ENCODE measurements around the gene RRP9.
"Not testable (repeated sequence)": the region's sequence is repeated elsewhere in the genome, so short reads cannot be mapped to it uniquely, and the experiment has no call there.

Gene RRP9

DNA sequence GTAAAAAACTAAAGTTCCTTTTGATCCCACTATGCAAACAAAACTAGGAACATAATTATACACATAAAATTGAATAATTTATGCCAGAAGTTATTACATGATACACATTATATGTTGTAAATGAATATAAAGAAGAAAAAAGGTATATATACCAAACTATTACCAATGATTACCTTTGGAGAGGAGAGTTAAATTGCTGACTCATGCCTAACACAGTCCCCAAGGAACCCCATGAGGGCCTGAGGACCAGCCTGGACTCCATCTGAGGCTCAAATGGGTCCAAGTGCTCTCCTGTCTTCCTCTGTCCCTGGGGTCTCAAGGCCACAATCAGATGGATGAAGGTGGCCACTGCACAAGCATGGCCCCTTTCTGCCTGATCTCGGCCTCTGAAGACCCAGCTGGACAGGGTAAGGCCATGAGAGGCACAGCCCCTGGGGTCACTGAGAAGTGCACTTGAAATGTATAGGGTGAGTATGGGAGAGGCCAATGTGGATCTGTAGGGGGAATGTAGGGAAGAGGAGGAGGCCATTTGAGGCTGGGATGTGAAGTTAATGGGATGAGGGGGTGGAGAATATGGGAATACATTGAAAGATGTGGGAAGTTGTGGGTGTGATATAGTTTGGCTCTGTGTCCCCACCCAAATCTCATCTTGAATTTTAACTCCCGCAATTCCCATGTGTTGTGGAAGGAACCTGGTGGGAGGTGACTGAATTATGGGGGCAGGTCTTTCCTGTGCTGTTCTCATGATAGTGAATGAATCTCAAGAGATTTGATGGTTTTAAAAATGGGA, 37.5 kb downstream of the RRP9 start:
- no peak for DNase-seq (ENCODE audit: low read depth)

DNA sequence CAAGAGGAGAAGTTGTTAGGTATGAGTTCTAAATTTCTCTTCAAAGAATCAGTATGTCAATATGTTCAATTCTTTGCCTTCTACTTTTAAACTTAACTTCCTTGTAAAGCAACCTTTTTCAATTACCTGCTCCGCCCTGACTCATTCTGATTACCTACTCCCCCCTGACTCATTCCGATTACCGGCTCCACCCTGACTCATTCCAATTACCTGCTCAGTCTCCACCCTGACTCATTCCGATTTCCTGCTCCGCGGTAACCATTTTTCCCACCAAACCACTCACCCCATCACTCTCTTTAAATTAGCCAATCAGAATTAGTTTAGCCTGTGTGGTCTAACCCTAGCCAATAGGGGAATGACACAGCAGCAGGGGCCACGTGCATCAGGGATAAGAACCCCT, 39.3 kb downstream of the RRP9 start:
- not testable (repeated sequence) for DNase-seq (ENCODE audit: low read depth)

DNA sequence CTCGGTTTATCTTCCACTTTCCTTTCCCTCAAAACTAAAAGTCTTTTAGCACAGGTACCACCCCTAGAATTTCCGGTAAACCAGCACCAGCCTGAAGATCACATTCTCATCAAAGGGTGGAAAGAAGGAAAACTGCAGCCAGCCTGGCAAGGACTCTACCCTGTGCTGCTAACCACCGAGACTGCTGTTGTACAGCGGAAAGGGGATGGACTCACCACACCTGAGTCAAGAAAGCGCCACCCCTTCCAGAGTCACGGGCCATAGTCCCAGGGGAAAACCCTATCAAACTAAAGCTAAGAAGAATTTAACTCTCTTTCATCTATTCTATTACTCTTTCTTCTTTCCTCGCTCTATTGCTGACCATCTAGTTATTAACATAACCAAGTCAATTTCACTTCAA, 41.7 kb downstream of the RRP9 start:
- not testable (repeated sequence) for DNase-seq (ENCODE audit: low read depth)

DNA sequence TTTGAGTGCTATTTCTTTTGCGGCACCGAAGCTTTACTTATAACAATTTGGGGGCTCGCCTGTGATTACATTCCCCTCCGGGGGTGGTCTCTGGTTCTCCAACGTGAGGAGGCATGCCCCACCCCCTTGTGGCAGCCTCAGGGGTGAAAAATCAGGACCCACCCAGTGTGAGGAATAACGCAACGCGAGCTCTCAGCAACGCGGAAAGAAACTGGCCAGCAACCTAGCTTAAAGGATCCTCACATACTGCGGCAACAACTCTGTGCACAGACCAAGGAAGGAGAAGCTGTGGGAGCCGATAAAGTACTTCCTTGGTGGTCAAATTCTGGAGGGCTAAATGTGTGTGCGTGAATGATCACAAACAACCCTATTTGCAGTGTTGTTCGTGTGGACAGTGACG, 44.3 kb downstream of the RRP9 start:
- DNase-seq (ENCODE audit: low read depth): no peak

DNA sequence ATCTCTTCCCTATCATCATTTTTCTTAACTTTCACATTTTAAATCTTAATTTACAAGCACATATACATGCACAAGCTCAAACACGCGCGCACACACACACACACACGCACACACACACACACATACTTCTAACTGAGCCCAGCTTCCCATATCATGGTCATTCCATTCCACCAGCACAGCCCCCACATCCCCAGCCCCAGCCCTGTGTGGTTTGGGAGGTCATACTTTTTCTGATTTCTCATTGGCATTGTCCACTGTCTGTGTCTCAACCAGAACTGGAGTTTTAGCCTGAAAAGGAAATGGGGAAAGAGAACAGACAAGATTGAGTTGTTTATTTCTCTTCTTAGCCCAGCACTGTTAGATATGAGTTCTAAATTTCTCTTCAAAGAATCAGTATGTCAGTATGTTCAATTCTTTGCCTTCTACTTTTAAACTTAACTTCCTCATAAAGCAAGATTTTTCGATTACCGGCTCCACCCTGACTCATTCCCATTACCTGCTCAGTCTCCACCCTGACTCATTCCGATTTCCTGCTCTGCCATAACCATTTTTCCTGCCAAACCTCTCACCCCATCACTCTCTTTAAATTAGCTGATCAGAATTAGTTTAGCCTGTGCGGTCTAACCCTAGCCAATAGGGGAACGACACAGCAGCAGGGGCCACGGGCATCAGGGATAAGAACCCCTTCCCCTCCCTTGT, 44.9 kb downstream of the RRP9 start:
- DNase-seq (ENCODE audit: low read depth): no peak

DNA sequence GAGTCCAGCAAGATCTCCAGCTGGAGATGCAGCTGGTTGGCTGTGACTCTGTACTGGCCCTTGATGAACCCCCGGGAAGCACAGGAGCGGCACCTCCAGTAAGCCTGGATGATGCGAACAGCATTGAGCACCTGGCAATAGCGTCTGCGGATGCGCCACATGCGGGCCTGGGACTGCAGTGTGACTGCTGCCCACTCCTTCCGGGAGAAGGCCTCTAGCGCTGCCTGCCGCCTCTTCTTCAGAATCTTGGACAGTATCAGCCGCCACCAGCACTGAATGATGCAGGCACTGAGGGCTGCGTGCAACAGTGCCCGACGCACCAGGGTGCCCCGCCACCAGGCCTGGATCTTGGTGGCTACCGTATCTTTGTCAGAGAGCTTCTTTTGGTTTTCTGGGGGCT, 46.8 kb downstream of the RRP9 start:
- DNase-seq (ENCODE audit: low read depth): no peak

DNA sequence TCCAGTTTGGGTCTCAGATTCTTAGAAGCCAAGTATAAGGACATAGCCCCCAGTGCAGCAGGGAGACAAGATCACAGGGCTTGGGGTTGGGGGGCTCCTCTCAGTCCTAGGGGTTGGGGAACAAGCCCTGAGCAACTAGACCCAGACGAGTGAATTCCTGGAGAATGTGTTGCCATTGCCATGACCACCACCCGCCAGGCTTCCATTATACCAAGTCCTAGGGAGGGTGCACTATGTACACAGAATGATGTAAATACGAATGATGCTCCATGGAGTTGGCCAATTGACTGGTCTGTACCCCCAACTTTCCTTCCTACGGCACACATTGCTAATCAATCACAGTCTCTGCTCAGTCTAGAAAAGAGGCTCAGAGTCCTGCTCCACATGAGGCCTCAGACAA, 47.3 kb downstream of the RRP9 start:
- no peak for DNase-seq (ENCODE audit: low read depth)

DNA sequence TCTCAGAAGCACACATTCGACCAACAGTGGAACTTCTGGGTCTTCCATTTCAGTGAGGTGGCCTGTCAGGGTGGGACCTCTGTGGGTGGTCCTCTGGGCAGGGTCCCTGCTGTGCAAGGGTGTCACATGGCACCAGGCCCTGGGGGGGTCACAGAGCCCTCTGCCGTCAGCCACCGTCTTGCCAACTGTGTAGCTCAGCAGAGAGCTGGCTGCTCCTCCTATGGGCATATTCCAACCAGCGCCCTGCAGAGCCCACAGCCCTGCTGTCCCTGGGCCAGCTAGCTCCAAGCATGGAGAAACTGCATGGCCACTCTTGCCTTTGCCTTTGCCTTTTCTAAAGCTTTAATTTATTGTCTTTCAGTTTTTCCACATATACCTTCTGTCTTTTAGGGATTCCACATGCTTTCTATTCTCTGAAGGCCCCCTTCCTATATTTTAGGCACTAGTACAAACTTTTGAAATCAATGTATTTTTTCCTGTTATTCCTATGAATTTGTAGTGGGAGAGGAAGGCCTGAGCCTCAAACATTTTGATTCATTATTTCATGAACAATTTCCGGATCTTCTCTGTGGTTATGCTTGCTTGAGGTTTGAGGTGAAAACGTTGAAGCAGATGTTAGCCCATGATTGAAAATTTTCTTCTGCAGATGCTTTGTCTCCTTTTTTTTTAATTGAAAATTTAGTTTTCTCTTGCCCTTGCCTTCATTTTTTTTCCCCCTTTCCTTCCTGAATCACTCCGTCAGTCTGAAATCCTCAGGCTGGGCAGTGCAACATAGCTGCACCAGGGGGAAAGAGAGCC, 50.3 kb downstream of the RRP9 start:
- DNase-seq (ENCODE audit: low read depth): no peak

DNA sequence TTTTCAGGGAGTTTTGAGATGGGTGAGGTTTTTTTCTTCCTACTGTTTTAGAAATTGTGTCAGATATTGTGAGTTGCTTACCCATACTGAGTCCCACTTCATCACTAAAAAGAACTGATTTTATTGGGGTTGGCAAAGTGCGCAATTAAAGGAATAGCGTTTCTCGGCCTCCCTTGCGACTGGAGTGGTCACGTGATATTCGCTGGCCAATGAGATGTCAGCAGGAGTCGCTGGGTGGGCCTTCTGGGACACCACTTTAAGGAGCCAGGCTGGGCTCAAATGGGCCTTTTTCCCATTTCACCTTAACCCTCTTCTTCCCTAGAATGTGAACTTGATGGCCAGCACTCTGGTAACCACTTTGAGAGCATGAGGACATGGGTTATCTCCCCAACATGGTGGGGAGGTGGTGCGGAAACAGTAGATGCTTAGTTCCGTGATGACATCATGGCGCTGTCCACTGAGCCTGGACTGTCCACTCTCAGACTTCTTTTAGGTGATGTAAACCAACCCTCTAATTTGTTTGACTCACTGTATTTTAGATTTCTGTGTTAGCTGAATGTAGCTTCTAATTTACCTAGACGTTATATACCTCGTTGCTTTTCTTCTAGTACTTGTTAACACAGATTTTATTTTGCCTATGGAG, 53.1 kb downstream of the RRP9 start:
- DNase-seq (ENCODE audit: low read depth): no peak

DNA sequence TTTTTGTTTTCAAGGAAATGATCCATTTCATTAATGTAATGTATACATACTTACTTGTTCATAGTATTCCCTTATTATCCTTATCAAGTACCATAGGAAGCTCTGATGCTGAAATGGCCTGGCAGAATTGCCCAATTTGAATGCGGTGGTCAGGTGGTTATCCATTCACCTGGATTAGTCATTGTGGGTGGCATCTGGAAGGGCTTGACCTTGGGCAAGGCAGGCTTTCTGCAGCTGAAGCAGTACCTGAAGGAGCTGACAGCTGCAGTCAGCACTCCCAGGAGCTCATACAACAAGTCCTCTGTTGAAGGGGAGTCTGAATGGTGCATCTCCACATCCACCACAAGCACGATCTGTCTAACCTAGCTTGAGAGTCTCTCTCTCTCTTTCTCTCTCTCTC, 54.1 kb downstream of the RRP9 start:
- DNase-seq (ENCODE audit: low read depth): no peak

DNA sequence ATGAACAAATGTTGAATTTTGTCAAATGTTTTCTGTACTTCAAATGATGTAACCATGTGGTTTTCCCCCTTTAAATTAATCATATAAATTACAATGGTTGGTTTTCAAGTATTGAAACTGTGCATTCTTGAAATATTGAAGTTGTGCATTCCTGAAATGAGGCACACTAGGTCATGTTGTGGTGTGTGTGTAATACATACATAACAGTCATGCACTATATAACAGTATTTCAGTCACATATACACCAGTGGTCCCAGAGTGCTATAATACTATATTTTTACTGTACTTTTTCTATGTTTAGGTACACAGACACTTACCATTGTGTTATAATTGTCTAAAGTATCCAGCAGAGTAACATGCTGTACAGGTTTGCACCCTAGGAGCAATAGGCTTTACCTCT, 55.3 kb downstream of the RRP9 start:
- DNase-seq (ENCODE audit: low read depth): no peak
